H1 (cell line): Measurements from ENCODE around the gene MYL6. TPM values are rescaled to one million over a fixed set of nuclear protein-coding genes. Genes with fewer than 3 reads are reported as not detected.

Source experiments
- CTCF ChIA-PET: fragments of 300-600 bp; sonication (Branson Sonifier 250); formaldehyde crosslinking; loops from one replicate; lab custom pipeline; 2021; ENCODE audit not compliant: partially characterized antibody; lab: Charles Lee
- POLR2A ChIA-PET: fragments of 300-600 bp; sonication (Branson Sonifier 250); formaldehyde crosslinking; loops from one replicate; lab custom pipeline; 2021; ENCODE audit warnings: inconsistent platforms; ENCODE audit not compliant: partially characterized antibody; lab: Charles Lee
- DNase-seq, 2 experiments: peaks; one replicate each; pipeline versions ENCODE4 v3.0.0 to v3.0.0-alpha.2; 2010 to 2022; ENCODE audit warnings: low spot score in 2 of 2, low read depth in 1 of 2, mixed read lengths in 1 of 2
- FAIRE-seq: peaks from 2 replicates; lab custom pipeline; 2011; peaks lifted over from hg19 to GRCh38; lab: Jason Lieb, UNC
- H2AFZ ChIP-seq: 2 replicates; pipeline ENCODE4 v1.8.1; 2012; ENCODE audit warnings: low read length, inconsistent platforms
- H2AK5ac ChIP-seq: 2 replicates; pipeline ENCODE4 v1.6.1; 2013; ENCODE audit warnings: low read depth, low read length
- H2BK120ac ChIP-seq: replicated peaks from 2 replicates; pipeline ENCODE3; 2013; ENCODE audit warnings: low read depth, low read length, inconsistent platforms
- H2BK12ac ChIP-seq: 2 replicates; pipeline ENCODE4 v1.6.1; 2013; ENCODE audit warnings: low read depth, low read length
- H2BK15ac ChIP-seq: 2 replicates; pipeline ENCODE4 v1.6.1; 2013; ENCODE audit warnings: low read length
- H2BK20ac ChIP-seq: 2 replicates; pipeline ENCODE4 v1.6.1; 2013; ENCODE audit warnings: low read length
- H2BK5ac ChIP-seq: 2 replicates; pipeline ENCODE4 v1.6.1; 2013; ENCODE audit warnings: low read depth, low read length
- H3K14ac ChIP-seq: 2 replicates; pipeline ENCODE4 v1.6.1; 2013; ENCODE audit warnings: inconsistent platforms; ENCODE audit not compliant: insufficient read length
- H3K18ac ChIP-seq: 2 replicates; pipeline ENCODE4 v1.6.1; 2013; ENCODE audit warnings: low read length; ENCODE audit errors: extremely low read depth
- H3K23ac ChIP-seq: 2 replicates; pipeline ENCODE4 v1.6.1; 2013; ENCODE audit warnings: inconsistent platforms; ENCODE audit not compliant: insufficient read length
- H3K23me2 ChIP-seq: 2 replicates; pipeline ENCODE4 v1.6.1; 2013; ENCODE audit warnings: low read depth, low read length
- H3K27ac ChIP-seq: 2 replicates; pipeline ENCODE4 v1.6.1; 2011; ENCODE audit warnings: low read depth, low read length, inconsistent platforms
- H3K27me3 ChIP-seq, 4 experiments: replicated peaks in 1 of 4; 1 replicate in 1 of 4; 2 replicates in 3 of 4; pipeline versions ENCODE4 v1.6.1 to v1.8.1; 2011 to 2013; ENCODE audit warnings: low read length in 3 of 4, mild to moderate bottlenecking in 3 of 4, inconsistent platforms in 2 of 4, mixed read lengths in 2 of 4, moderate library complexity in 1 of 4; ENCODE audit not compliant: control insufficient read depth in 3 of 4, insufficient read depth in 3 of 4; ENCODE audit errors: extremely low read depth in 1 of 4
- H3K36me3 ChIP-seq, 4 experiments: 2 replicates each; pipeline versions ENCODE4 v1.6.1 to v1.8.1; 2011 to 2013; ENCODE audit warnings: mild to moderate bottlenecking in 4 of 4, low read length in 3 of 4, moderate library complexity in 2 of 4, control low read depth in 1 of 4, inconsistent platforms in 1 of 4; ENCODE audit not compliant: insufficient read depth in 4 of 4, control insufficient read depth in 2 of 4
- H3K4ac ChIP-seq: replicated peaks from 2 replicates; pipeline ENCODE3; 2013; ENCODE audit warnings: low read length, low read depth, mixed read lengths, inconsistent platforms; ENCODE audit not compliant: insufficient read length
- H3K4me1 ChIP-seq, 4 experiments: replicated peaks in 1 of 4; 1 replicate in 1 of 4; 2 replicates in 3 of 4; pipeline versions ENCODE4 v1.6.1 to v1.8.1; 2011 to 2013; ENCODE audit warnings: low read length in 3 of 4, inconsistent platforms in 2 of 4, mixed read lengths in 1 of 4; ENCODE audit not compliant: insufficient read depth in 4 of 4, control insufficient read depth in 3 of 4
- H3K4me2 ChIP-seq, 2 experiments: 2 replicates each; pipeline versions ENCODE4 v1.6.1 to v1.8.1; 2011 to 2013; ENCODE audit warnings: low read depth in 2 of 2, low read length in 2 of 2, control low read depth in 1 of 2, inconsistent platforms in 1 of 2, mild to moderate bottlenecking in 1 of 2; ENCODE audit not compliant: insufficient read depth in 1 of 2
- H3K4me3 ChIP-seq, 4 experiments: fragments of 200-600, 300-600 bp in 1 of 4; sonication (generic), shearing (Covaris generic), sonication (Bioruptor Twin) in 1 of 4; 2 replicates each; pipeline versions ENCODE4 v1.5.1 to v1.8.1; 2011 to 2016; ENCODE audit warnings: low read length in 4 of 4, low read depth in 3 of 4, control low read depth in 2 of 4, inconsistent platforms in 2 of 4, mild to moderate bottlenecking in 2 of 4, mixed read lengths in 1 of 4, moderate library complexity in 1 of 4; ENCODE audit not compliant: insufficient read depth in 2 of 4; ENCODE audit errors: extremely low read depth in 1 of 4
- H3K56ac ChIP-seq: replicated peaks from 2 replicates; pipeline ENCODE3; 2013; ENCODE audit warnings: low read depth, mild to moderate bottlenecking, mixed read lengths, low read length, inconsistent platforms; ENCODE audit not compliant: insufficient read length
- H3K79me1 ChIP-seq: 2 replicates; pipeline ENCODE4 v1.6.1; 2013; ENCODE audit warnings: low read depth, low read length, control low read depth
- H3K79me2 ChIP-seq, 2 experiments: 2 replicates each; pipeline versions ENCODE4 v1.6.1 to v1.8.1; 2012 to 2013; ENCODE audit warnings: low read length in 2 of 2, mild to moderate bottlenecking in 2 of 2, inconsistent platforms in 1 of 2; ENCODE audit not compliant: insufficient read depth in 2 of 2, control insufficient read depth in 1 of 2
- H3K9ac ChIP-seq, 4 experiments: replicated peaks in 1 of 4; 1 replicate in 1 of 4; 2 replicates in 3 of 4; pipeline versions ENCODE4 v1.6.1 to v1.8.1; 2011 to 2013; ENCODE audit warnings: low read depth in 3 of 4, low read length in 3 of 4, control low read depth in 2 of 4, mild to moderate bottlenecking in 2 of 4, moderate library complexity in 2 of 4, inconsistent platforms in 1 of 4; ENCODE audit errors: extremely low read depth in 1 of 4
- H3K9me3 ChIP-seq, 2 experiments: 2 replicates each; pipeline versions ENCODE4 v1.6.1 to v1.8.1; 2012 to 2013; ENCODE audit warnings: mild to moderate bottlenecking in 2 of 2, moderate library complexity in 2 of 2, control low read depth in 1 of 2, inconsistent platforms in 1 of 2, low read depth in 1 of 2, low read length in 1 of 2, mixed read lengths in 1 of 2; ENCODE audit not compliant: insufficient read depth in 2 of 2
- H4K20me1 ChIP-seq, 2 experiments: replicated peaks in 1 of 2; 2 replicates each; pipeline versions ENCODE3 to v1.8.1; 2011 to 2013; ENCODE audit warnings: inconsistent platforms in 2 of 2, low read length in 2 of 2, mild to moderate bottlenecking in 1 of 2; ENCODE audit not compliant: insufficient read depth in 2 of 2, control insufficient read depth in 1 of 2
- H4K5ac ChIP-seq: 2 replicates; pipeline ENCODE4 v1.6.1; 2013; ENCODE audit warnings: low read length, low read depth, mixed read lengths, inconsistent platforms; ENCODE audit not compliant: insufficient read length
- H4K8ac ChIP-seq: 2 replicates; pipeline ENCODE4 v1.8.0; 2013; ENCODE audit warnings: mild to moderate bottlenecking, moderate library complexity, low read length, inconsistent platforms; ENCODE audit not compliant: insufficient read depth; ENCODE audit errors: extremely low read depth
- H4K91ac ChIP-seq: replicated peaks from 2 replicates; pipeline ENCODE3; 2013; ENCODE audit warnings: low read length, mixed read lengths, inconsistent platforms; ENCODE audit not compliant: insufficient read length
- ASH2L ChIP-seq: fragments of 200-600, 300-600 bp; sonication (generic); IDR thresholded peaks from one replicate; pipeline ENCODE4 v1.7.1; 2017; ENCODE audit warnings: low read length
- BCL11A ChIP-seq, 2 experiments: IDR thresholded peaks; one replicate each; pipeline ENCODE4 v1.6.1; 2011; ENCODE audit warnings: low read depth in 2 of 2, low read length in 2 of 2, mild to moderate bottlenecking in 2 of 2
- CBX5 ChIP-seq: fragments of 300-800, 300-1000 bp; sonication (generic); IDR thresholded peaks from 2 replicates; pipeline ENCODE4 v1.7.1; 2016; ENCODE audit warnings: antibody characterized with exemption, low read length, low read depth
- CREB1 ChIP-seq: IDR thresholded peaks from 2 replicates; pipeline ENCODE4 v1.6.1; 2012; ENCODE audit warnings: inconsistent platforms
- EZH2 ChIP-seq: fragments of 200-600 bp; sonication (generic); IDR thresholded peaks from 2 replicates; pipeline ENCODE4 v1.7.1; 2012; ENCODE audit warnings: low read depth, mild to moderate bottlenecking, moderate library complexity, low read length, inconsistent platforms; ENCODE audit not compliant: severe bottlenecking
- FOSL1 ChIP-seq: IDR thresholded peaks from 2 replicates; pipeline ENCODE4 v1.6.1; 2011; ENCODE audit warnings: mild to moderate bottlenecking, low read depth, low read length, moderate library complexity; ENCODE audit not compliant: insufficient read depth
- RXRA ChIP-seq: IDR thresholded peaks from 2 replicates; pipeline ENCODE4 v1.6.1; 2011; ENCODE audit warnings: low read depth, mild to moderate bottlenecking, low read length, moderate library complexity; ENCODE audit not compliant: insufficient read depth
- SUZ12 ChIP-seq: fragments of 200-600 bp; sonication (generic); IDR thresholded peaks from 2 replicates; pipeline ENCODE4 v1.6.1; 2012; ENCODE audit warnings: mild to moderate bottlenecking, inconsistent platforms, low read length, moderate library complexity, mixed read lengths
- TAF7 ChIP-seq: optimal IDR thresholded peaks from 2 replicates; pipeline ENCODE3; 2011; ENCODE audit warnings: low read depth, mild to moderate bottlenecking, inconsistent platforms, low read length, moderate library complexity, borderline replicate concordance
- TBP ChIP-seq: IDR thresholded peaks from 2 replicates; pipeline ENCODE4 v1.6.1; 2011; ENCODE audit warnings: low read depth, low read length, improper control_type of control experiment
- WGBS, 2 experiments: shearing (Covaris generic) in 1 of 2; methylation state at CpG; one replicate each; pipeline versions ENCODE4 v1.1.6 to v1.1.7; 2013 to 2015; ENCODE audit warnings: low lambda C conversion rate in 2 of 2, mixed read lengths in 2 of 2, inconsistent platforms in 1 of 2, low coverage in 1 of 2, missing lambda C conversion rate in 1 of 2; ENCODE audit not compliant: insufficient replicate concordance in 2 of 2, insufficient coverage in 1 of 2, insufficient read length in 1 of 2; ENCODE audit errors: extremely low coverage in 1 of 2, missing lambda C conversion rate in 1 of 2; 5-methylcytosine and 5-hydroxymethylcytosine counted together
- polyA plus RNA-seq, 7 experiments: library from polyadenylated mRNA; depleted of rRNA in 3 of 7; stranded (reverse) in 5 of 7; unstranded in 2 of 7; fragments of >200 nt in 5 of 7; fragments of 200-250 nt in 2 of 7; gene quantifications; 1 replicate in 5 of 7; 2 replicates in 1 of 7; 4 replicates in 1 of 7; pipeline versions ENCODE4 v1.2.1 to v1.2.3, GENCODE V29; 2011 to 2013; ENCODE audit warnings: missing spikeins in 2 of 7, mixed read lengths in 2 of 7
- total RNA-seq: library from RNA; stranded (reverse); fragmentation: NEBNext Ultra II Directional; extraction: Animal tissue kit (Norgen Biotek cat#: 25700); gene quantifications from 2 replicates; pipeline ENCODE4 v1.2.1, GENCODE V29; 2021
- TF ChIP-seq, protein P1 (sequence below), 3 experiments: IDR thresholded peaks; 1 replicate in 2 of 3; 2 replicates in 1 of 3; pipeline versions ENCODE4 v1.5.1 to v1.6.1; 2011; ENCODE audit warnings: low read length in 3 of 3, mild to moderate bottlenecking in 3 of 3, inconsistent platforms in 2 of 3, low read depth in 1 of 3, moderate library complexity in 1 of 3; ENCODE audit not compliant: insufficient read depth in 1 of 3; ENCODE audit errors: control extremely low read depth in 1 of 3

MYL6 gene
- total and polyA plus RNA-seq, 2 of the 8 experiments (the other 6 are each of a cell fraction or from before 2014, with no cell fraction given) = 1,130 to 2,279 TPM

DNA sequence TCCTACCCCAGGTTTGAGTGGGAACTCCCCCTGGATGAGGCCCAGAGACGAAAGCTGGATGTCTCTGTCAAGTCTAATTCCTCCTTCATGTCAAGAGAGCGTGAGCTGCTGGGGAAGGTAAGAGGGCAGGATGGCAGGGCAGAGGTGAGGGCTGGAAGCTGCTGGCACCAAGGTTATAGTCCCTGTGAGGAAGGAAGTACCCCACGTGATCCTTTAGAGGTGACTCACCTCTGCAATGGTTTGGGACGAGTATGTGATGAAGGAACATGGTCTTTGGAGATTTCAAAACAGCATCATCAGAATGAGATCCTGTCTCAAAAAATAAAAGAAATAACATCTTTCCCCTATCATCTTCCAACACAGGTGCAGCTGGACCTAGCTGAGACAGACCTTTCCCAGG, 14.9 kb upstream of the MYL6 start:
- DNase-seq (no peak), FAIRE-seq (no peak)
- Histone ChIP-seq H3K4me3 (no peak overlapping the region), H4K5ac (no peak overlapping the region), H3K79me1 (no peaks in the 10 kb centered on the region), H2BK12ac (no peak overlapping the region), H3K9ac (no peak overlapping the region; a peak in 1 of 7 replicates), H3K23me2 (no peaks in the 10 kb centered on the region), H2BK120ac (no peak overlapping the region), H3K27ac (no peak overlapping the region), H3K79me2 (no peaks in the 10 kb centered on the region), H2BK5ac (no peak overlapping the region), H3K18ac (no peak overlapping the region), H3K23ac (no peak overlapping the region), H3K4ac (no peak overlapping the region), H4K20me1 (no peaks in the 10 kb centered on the region), H3K56ac (no peak overlapping the region), H3K4me2 (no peak overlapping the region), H2AFZ (no peak overlapping the region), H4K91ac (no peak overlapping the region), H2BK15ac (no peak overlapping the region), H2AK5ac (no peak overlapping the region), H3K27me3 (no peaks in the 10 kb centered on the region), H4K8ac (no peak overlapping the region), H3K4me1 (no peaks in the 10 kb centered on the region), H3K9me3 (no peaks in the 10 kb centered on the region), H2BK20ac (no peak overlapping the region), H3K36me3 (peaks cover 23 to 58% (median 48%) of the 10 kb centered on the region in 4 experiments), H3K14ac (no peak overlapping the region)
- CTCF ChIA-PET = interaction anchor here (0.5 to 3.5 kb wide), 8 partner anchors 13 to 47 kb away, joined by 3 to 19 read pairs (median 3); partner anchors contain the start of gene ZC3H10
- POLR2A ChIA-PET = interaction anchor here (1.1 to 2.1 kb wide), 5 partner anchors 8 to 124 kb away, joined by 3 to 11 read pairs (median 4); partner anchors contain the start of genes MYL6B and RNF41
- 93% methylated on average over 4 of the region's 4 CpGs; no CpG with 5 or more reads in 1 of the 2 experiments for WGBS, 2 experiments
- TF ChIP-seq, protein P1, sequence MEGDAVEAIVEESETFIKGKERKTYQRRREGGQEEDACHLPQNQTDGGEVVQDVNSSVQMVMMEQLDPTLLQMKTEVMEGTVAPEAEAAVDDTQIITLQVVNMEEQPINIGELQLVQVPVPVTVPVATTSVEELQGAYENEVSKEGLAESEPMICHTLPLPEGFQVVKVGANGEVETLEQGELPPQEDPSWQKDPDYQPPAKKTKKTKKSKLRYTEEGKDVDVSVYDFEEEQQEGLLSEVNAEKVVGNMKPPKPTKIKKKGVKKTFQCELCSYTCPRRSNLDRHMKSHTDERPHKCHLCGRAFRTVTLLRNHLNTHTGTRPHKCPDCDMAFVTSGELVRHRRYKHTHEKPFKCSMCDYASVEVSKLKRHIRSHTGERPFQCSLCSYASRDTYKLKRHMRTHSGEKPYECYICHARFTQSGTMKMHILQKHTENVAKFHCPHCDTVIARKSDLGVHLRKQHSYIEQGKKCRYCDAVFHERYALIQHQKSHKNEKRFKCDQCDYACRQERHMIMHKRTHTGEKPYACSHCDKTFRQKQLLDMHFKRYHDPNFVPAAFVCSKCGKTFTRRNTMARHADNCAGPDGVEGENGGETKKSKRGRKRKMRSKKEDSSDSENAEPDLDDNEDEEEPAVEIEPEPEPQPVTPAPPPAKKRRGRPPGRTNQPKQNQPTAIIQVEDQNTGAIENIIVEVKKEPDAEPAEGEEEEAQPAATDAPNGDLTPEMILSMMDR (IDR thresholded peaks at IDR 0.05; ENCODE audit: control extremely low read depth in 1 of 3, insufficient read depth in 1 of 3, low read depth in 1 of 3, low read length in 3 of 3) = no peak
- TF ChIP-seq SUZ12 (no peak), TBP (no peak), EZH2 (no peak), TAF7 (no peak), FOSL1 (no peak), ASH2L (no peak), CREB1 (no peak), BCL11A (IDR thresholded peaks at IDR 0.05; ENCODE audit: low read depth in 2 of 2, low read length in 2 of 2) (no peak), CBX5 (no peak), RXRA (no peak)
